Activated CD4-positive, alpha-beta T cell treated with anti-CD3 and anti-CD28 coated beads, Interleukin-2, amount 50 U/mL, for 16 hours (primary cell): Measurements from ENCODE around the gene RLF.

Source experiments
- DNase-seq: peaks from one replicate; pipeline ENCODE4 v3.0.0-alpha.2; 2020

Gene RLF

GRCh38 chr1:40274331-40274730, 113.1 kb downstream of the RLF start:
- no peak for DNase-seq

DNA sequence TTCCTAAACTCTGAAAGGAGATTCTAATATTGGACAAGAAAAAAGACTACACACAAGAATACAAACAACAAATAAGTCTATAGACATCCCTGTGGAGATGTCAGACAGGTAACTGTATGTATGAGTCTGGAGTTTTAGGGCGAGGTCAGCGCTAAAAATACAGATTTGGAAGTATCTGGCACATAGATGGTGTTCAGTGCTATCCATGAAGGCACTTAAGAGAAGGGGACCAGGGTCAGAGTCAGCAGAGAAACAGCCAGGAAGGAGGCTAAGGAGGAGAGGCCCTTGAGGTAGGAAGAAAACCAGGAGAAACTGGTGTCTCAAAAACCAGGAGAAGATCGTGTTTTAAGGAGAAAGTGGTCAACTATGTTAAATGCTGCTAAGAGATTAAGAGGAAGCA, 114.9 kb downstream of the RLF start:
- no peak for DNase-seq

DNA sequence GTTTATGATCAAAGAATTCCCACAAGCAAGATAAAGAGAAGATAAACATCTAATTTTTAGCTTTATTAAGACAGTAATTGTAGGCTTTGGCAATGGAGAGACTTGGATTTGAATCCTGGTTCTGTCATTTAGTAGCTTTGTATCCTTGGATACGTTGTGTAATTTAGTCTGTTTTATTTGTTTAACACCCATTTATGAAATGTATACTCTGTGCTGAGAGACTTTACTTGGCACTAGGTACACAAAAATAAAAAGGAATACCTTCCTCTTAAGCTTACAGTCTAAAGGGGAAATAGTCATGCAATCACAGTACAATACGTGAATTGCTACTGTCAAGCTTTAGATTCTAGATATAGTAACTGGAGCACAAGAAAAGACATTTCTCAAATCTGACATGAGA, 120.7 kb downstream of the RLF start:
- no peak for DNase-seq
